ENCODE data around the gene ANKRD55. TPM values are rescaled to one million over a fixed set of nuclear protein-coding genes. Genes with fewer than 3 reads are reported as not detected.

Gene ANKRD55
- total RNA-seq, 1 experiment from 2014 or later, result not detected

- DNase-seq (ENCODE audit: unreplicated experiment), result no peak
- BruUV-seq (replicated peaks), result no TSS peak
- intact Hi-C loops (cut with micrococcal nuclease), result no loop called here
- H3K36me3 Mint-ChIP-seq (ENCODE audit: insufficient read depth, unreplicated experiment), result no peaks in the 10 kb centered on the region
- ChIA-PET POLR2A (no interaction called here), CTCF (interaction anchor here (0.7 to 1.2 kb wide), 5 partner anchors 9 to 45 kb away, joined by 3 to 7 read pairs (median 4); no protein-coding TSS in a partner anchor)
- no peaks in the 10 kb centered on the region for H3K27me3 Mint-ChIP-seq (ENCODE audit: insufficient read depth, unreplicated experiment)
- H3K9me3 Mint-ChIP-seq (ENCODE audit: unreplicated experiment), result no peaks in the 10 kb centered on the region
- no peaks in the 10 kb centered on the region for H3K4me1 Mint-ChIP-seq (ENCODE audit: insufficient read depth, unreplicated experiment)
- H3K4me3 Mint-ChIP-seq (ENCODE audit: unreplicated experiment), result no peak overlapping the region
- no peak for TF ChIP-seq CTCF (IDR thresholded peaks at IDR 0.05; ENCODE audit: unreplicated experiment)
- H3K27ac Mint-ChIP-seq (ENCODE audit: low read depth, unreplicated experiment), result no peak overlapping the region
Measured at GRCh38 chr5:56279291-56279690, 46.2 kb upstream of the ANKRD55 start.

GRCh38 chr5:56278335-56278753 is 45.2 kb upstream of the ANKRD55 start:
- Mint-ChIP-seq H3K4me3 (ENCODE audit: unreplicated experiment) (no peak overlapping the region), H3K36me3 (ENCODE audit: insufficient read depth, unreplicated experiment) (no peaks in the 10 kb centered on the region), H3K27ac (ENCODE audit: low read depth, unreplicated experiment) (no peak overlapping the region), H3K9me3 (ENCODE audit: unreplicated experiment) (no peaks in the 10 kb centered on the region), H3K4me1 (ENCODE audit: insufficient read depth, unreplicated experiment) (no peaks in the 10 kb centered on the region), H3K27me3 (ENCODE audit: insufficient read depth, unreplicated experiment) (no peaks in the 10 kb centered on the region)
- no peak for TF ChIP-seq CTCF (IDR thresholded peaks at IDR 0.05; ENCODE audit: unreplicated experiment)
- CTCF ChIA-PET, result interaction anchor here (0.7 to 1.4 kb wide), 4 partner anchors 8 to 560 kb away, joined by 3 to 7 read pairs (median 4); no protein-coding TSS in a partner anchor
- no peak for DNase-seq (ENCODE audit: unreplicated experiment)
- intact Hi-C loops (cut with micrococcal nuclease), result no loop called here
- BruUV-seq (replicated peaks), result no TSS peak
- POLR2A ChIA-PET, result interaction anchor here (0.6 kb wide), 1 partner anchor 191 kb away, joined by 3 read pairs; no protein-coding TSS in a partner anchor

- Mint-ChIP-seq H3K27ac (ENCODE audit: low read depth, unreplicated experiment) (no peak overlapping the region), H3K9me3 (ENCODE audit: unreplicated experiment) (no peaks in the 10 kb centered on the region), H3K36me3 (ENCODE audit: insufficient read depth, unreplicated experiment) (no peaks in the 10 kb centered on the region), H3K4me1 (ENCODE audit: insufficient read depth, unreplicated experiment) (no peaks in the 10 kb centered on the region), H3K27me3 (ENCODE audit: insufficient read depth, unreplicated experiment) (no peaks in the 10 kb centered on the region), H3K4me3 (ENCODE audit: unreplicated experiment) (no peak overlapping the region)
- DNase-seq (ENCODE audit: unreplicated experiment), result no peak
- no TSS peak for BruUV-seq (replicated peaks)
- no peak for TF ChIP-seq CTCF (IDR thresholded peaks at IDR 0.05; ENCODE audit: unreplicated experiment)
- ChIA-PET POLR2A (no interaction called here), CTCF (interaction anchor here (0.9 to 1.4 kb wide), 4 partner anchors 13 to 561 kb away, joined by 3 to 5 read pairs (median 4); no protein-coding TSS in a partner anchor)
- intact Hi-C loops (cut with micrococcal nuclease), result no loop called here
Measured at GRCh38 chr5:56277573-56277972, 44.4 kb upstream of the ANKRD55 start.

- H3K27ac Mint-ChIP-seq (ENCODE audit: low read depth, unreplicated experiment), result no peak overlapping the region
- ChIA-PET CTCF (interaction anchor here (0.6 to 14.2 kb wide), 8 partner anchors 9 to 1195 kb away, joined by 3 to 422 read pairs (median 4); no protein-coding TSS in a partner anchor), POLR2A (interaction anchor here (0.7 to 4.9 kb wide), 3 partner anchors 10 to 565 kb away, joined by 3 to 34 read pairs (median 3); partner anchors contain the start of gene MAP3K1)
- no peaks in the 10 kb centered on the region for H3K9me3 Mint-ChIP-seq (ENCODE audit: unreplicated experiment)
- intact Hi-C loops (cut with micrococcal nuclease), result loop anchor here (5.0 kb wide), 1 partner anchor 949 kb away; no protein-coding TSS in a partner anchor
- no peaks in the 10 kb centered on the region for H3K36me3 Mint-ChIP-seq (ENCODE audit: insufficient read depth, unreplicated experiment)
- no TSS peak for BruUV-seq (replicated peaks)
- DNase-seq (ENCODE audit: unreplicated experiment), result no peak
- no peak overlapping the region for H3K4me3 Mint-ChIP-seq (ENCODE audit: unreplicated experiment)
- TF ChIP-seq CTCF (IDR thresholded peaks at IDR 0.05; ENCODE audit: unreplicated experiment), result no peak
- no peaks in the 10 kb centered on the region for H3K27me3 Mint-ChIP-seq (ENCODE audit: insufficient read depth, unreplicated experiment)
- H3K4me1 Mint-ChIP-seq (ENCODE audit: insufficient read depth, unreplicated experiment), result peaks cover 5% of the 10 kb centered on the region
Measured at GRCh38 chr5:56273376-56273955, 40.3 kb upstream of the ANKRD55 start.
